ENCODE results near the gene TP53I11. TPM values are rescaled to one million over a fixed set of nuclear protein-coding genes. Genes with fewer than 3 reads are reported as not detected.

TP53I11 gene
- total and polyA plus RNA-seq, 9 of the 15 experiments (the other 6 are each of a cell fraction or from before 2014, with no cell fraction given) = 0.14 to 2.5 (median 1.2) TPM; not detected in 2

- TF ChIP-seq SMARCC2 (IDR thresholded peaks at IDR 0.05; ENCODE audit: low read depth) (no peak), ZNF444 (CRISPR knock-in tag; IDR thresholded peaks at IDR 0.05) (no peak), PTTG1 (tag; IDR thresholded peaks at IDR 0.05; ENCODE audit: low read depth) (no peak), ZBTB12 (CRISPR knock-in tag; IDR thresholded peaks at IDR 0.05) (no peak), BHLHE40 (IDR thresholded peaks at IDR 0.05; ENCODE audit: low read length) (no peak)
Observed at GRCh38 chr11:44926036-44926435, 24.6 kb downstream of the TP53I11 start (continued).

GRCh38 chr11:44923806-44924205 is 26.9 kb downstream of the TP53I11 start:
- 8% methylated on average over 3 of the region's 3 CpGs for WGBS (ENCODE audit: insufficient coverage, low coverage, missing lambda C conversion rate)
- Histone ChIP-seq H3K27me3 (ENCODE audit: control insufficient read depth in 2 of 2, insufficient read depth in 2 of 2, low read length in 2 of 2) (peaks cover 4 to 41% of the 10 kb centered on the region in 2 experiments; a peak in 3 of 5 replicates), H3K27ac (ENCODE audit: extremely low read depth, low read depth, low read length) (no peak overlapping the region), H2AFZ (ENCODE audit: low read depth, low read length) (no peak overlapping the region), H3K9ac (ENCODE audit: insufficient read depth in 1 of 2, low read depth in 2 of 2, low read length in 2 of 2) (no peak overlapping the region), H3K9me1 (ENCODE audit: control insufficient read depth, insufficient read depth, low read length) (no peaks in the 10 kb centered on the region), H3K4me3 (no peak overlapping the region), H3K79me2 (ENCODE audit: control insufficient read depth, insufficient read depth, low read length) (no peaks in the 10 kb centered on the region), H4K20me1 (replicated peaks; ENCODE audit: control insufficient read depth, insufficient read depth, low read length) (peaks cover 12% of the 10 kb centered on the region; the same call in 1 of the 2 replicates), H3K9me3 (replicated peaks; ENCODE audit: control insufficient read depth, insufficient read depth, low read depth, low read length) (no peaks in the 10 kb centered on the region), H3K4me1 (replicated peaks in 1 of 2; ENCODE audit: control insufficient read depth in 2 of 2, insufficient read depth in 2 of 2, low read length in 2 of 2) (peaks cover 0 to 2% of the 10 kb centered on the region in 2 experiments; a peak in 1 of 5 replicates), H3K36me3 (ENCODE audit: control insufficient read depth, insufficient read depth, low read length) (no peaks in the 10 kb centered on the region), H3K4me2 (ENCODE audit: insufficient read depth, low read length) (no peak overlapping the region)
- ChIA-PET POLR2A (interaction anchor here (1.2 kb wide), 1 partner anchor 12 kb away, joined by 4 read pairs; no protein-coding TSS in a partner anchor), CTCF (ENCODE audit: low intra/inter-chr PET ratio) (no interaction called here)
- ATAC-seq (no peak), FAIRE-seq (no peak), DNase-seq (ENCODE audit: extremely low read depth in 1 of 4, low spot score in 3 of 4) (no peak)
- BruUV-seq (replicated peaks) = no TSS peak
- in situ Hi-C loops (cut with MboI) = no loop called here
- TF ChIP-seq FOXM1 (IDR thresholded peaks at IDR 0.05; ENCODE audit: low read depth) (no peak), FOXM1 (CRISPR knock-in tag; IDR thresholded peaks at IDR 0.05; ENCODE audit: low read depth) (no peak), CTCF (IDR thresholded peaks at IDR 0.05 in 2 of 3, conservative IDR thresholded peaks at IDR 0.05 in 1 of 3; ENCODE audit: insufficient read depth in 2 of 3, low read depth in 1 of 3, low read length in 3 of 3) (no peak), ZNF707 (CRISPR knock-in tag; conservative IDR thresholded peaks at IDR 0.05) (no peak)
- TF ChIP-seq, protein P1, sequence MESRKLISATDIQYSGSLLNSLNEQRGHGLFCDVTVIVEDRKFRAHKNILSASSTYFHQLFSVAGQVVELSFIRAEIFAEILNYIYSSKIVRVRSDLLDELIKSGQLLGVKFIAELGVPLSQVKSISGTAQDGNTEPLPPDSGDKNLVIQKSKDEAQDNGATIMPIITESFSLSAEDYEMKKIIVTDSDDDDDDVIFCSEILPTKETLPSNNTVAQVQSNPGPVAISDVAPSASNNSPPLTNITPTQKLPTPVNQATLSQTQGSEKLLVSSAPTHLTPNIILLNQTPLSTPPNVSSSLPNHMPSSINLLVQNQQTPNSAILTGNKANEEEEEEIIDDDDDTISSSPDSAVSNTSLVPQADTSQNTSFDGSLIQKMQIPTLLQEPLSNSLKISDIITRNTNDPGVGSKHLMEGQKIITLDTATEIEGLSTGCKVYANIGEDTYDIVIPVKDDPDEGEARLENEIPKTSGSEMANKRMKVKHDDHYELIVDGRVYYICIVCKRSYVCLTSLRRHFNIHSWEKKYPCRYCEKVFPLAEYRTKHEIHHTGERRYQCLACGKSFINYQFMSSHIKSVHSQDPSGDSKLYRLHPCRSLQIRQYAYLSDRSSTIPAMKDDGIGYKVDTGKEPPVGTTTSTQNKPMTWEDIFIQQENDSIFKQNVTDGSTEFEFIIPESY (CRISPR knock-in tag; IDR thresholded peaks at IDR 0.05) = no peak
- intact Hi-C loops (cut with micrococcal nuclease) = no loop called here

Data from K562 (cell line).